HUES48 (cell line): ENCODE data around the gene KRTAP5-3.

ENCODE experiments used
- H3K27ac ChIP-seq: one replicate; pipeline ENCODE4 v1.7.0; 2013; ENCODE audit warnings: low read depth, low read length, inconsistent platforms
- H3K27me3 ChIP-seq: 2 replicates; pipeline ENCODE4 v1.6.1; 2013; ENCODE audit warnings: mild to moderate bottlenecking, low read length; ENCODE audit not compliant: control insufficient read depth, insufficient read depth
- H3K36me3 ChIP-seq: 2 replicates; pipeline ENCODE4 v1.6.1; 2013; ENCODE audit warnings: low read length; ENCODE audit not compliant: control insufficient read depth, insufficient read depth
- H3K4me1 ChIP-seq: 2 replicates; pipeline ENCODE4 v1.6.1; 2013; ENCODE audit warnings: mild to moderate bottlenecking, low read length; ENCODE audit not compliant: control insufficient read depth, insufficient read depth
- H3K4me3 ChIP-seq: 2 replicates; pipeline ENCODE4 v1.5.1; 2013; ENCODE audit warnings: mild to moderate bottlenecking, low read depth, low read length
- H3K9ac ChIP-seq: 2 replicates; pipeline ENCODE4 v1.6.1; 2013; ENCODE audit warnings: mild to moderate bottlenecking, low read depth, low read length, moderate library complexity
- H3K9me3 ChIP-seq: 2 replicates; pipeline ENCODE4 v1.6.1; 2013; ENCODE audit warnings: low read length; ENCODE audit not compliant: control insufficient read depth, insufficient read depth

KRTAP5-3 gene

DNA sequence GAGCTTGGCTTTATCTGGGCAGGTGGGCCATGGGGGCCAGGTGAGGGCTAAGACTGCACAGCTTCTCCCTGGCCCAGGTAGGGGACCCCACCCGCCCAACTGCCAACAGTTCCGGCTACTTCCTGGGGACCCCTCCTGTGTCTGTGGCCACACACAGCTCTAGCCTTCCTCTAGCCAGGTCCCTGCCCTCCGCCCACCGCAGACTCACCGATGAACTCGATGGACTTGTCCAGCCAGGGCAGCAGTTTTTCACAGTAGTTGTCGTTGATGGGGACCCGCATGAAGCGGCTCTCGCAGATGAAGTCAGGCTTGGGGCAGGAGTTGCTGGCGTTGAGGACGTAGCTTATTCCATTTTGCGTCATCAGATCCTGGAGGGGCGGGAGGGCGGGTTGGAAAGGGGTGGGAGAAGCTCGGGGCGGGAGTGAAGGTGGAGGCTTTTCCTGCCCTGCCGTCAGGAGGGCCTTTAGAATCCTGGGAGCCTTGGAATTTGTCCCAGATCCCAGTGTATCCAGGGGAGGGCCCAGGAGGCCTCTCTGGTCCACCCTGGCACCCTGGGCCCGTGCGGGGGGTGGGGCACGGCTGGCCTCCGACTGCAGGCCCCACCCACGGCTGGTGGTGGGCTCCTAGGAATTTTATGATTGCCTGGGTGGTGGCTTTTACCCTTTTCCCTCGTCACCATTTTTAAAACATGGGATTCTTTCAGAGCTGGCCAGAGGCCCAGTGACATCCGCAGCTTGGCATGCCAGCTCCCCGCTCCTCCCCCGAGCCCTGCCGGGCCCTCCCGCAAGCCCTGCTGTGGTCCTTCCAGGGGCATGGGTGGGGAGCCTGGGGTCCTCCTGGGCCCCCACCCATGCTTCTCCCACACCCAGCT, 50.1 kb downstream of the KRTAP5-3 start:
- H3K9ac ChIP-seq: no peak overlapping the region
- H3K36me3 ChIP-seq: 0 out of 2 replicates have a peak, but pooled peaks cover 2% of the 10 kb centered on the region
- H3K9me3 ChIP-seq: no peaks in the 10 kb centered on the region
- peaks cover 28% of the 10 kb centered on the region for H3K4me1 ChIP-seq
- no peak overlapping the region for H3K4me3 ChIP-seq
- H3K27me3 ChIP-seq: peaks cover 32% of the 10 kb centered on the region; the same call in 1 of the 2 replicates
- H3K27ac ChIP-seq: no peak overlapping the region
